HepG2 (cell line): Measurements from ENCODE around the gene OR52E2.

Source experiments
- CBFB ChIP-seq: sonication (generic); formaldehyde crosslinking; IDR thresholded peaks from 2 replicates; pipeline ENCODE4 v1.4.0; 2020; ENCODE audit warnings: missing genetic modification reagents
- NR2F1 ChIP-seq, 2 experiments: fragments of 450-650 bp in 1 of 2; formaldehyde crosslinking in 1 of 2; IDR thresholded peaks; 2 replicates each; pipeline versions ENCODE4 v1.5.0 to v1.6.1; 2016 to 2020; ENCODE audit warnings: mild to moderate bottlenecking in 1 of 2, missing compliant biosample characterization in 1 of 2, missing genetic modification reagents in 1 of 2, moderate library complexity in 1 of 2
- TF ChIP-seq, protein P1 (sequence below), 2 experiments: IDR thresholded peaks; 2 replicates each; pipeline ENCODE4 v1.6.1; 2011 to 2012; ENCODE audit warnings: low read length in 2 of 2, borderline replicate concordance in 1 of 2, low read depth in 1 of 2, mild to moderate bottlenecking in 1 of 2, moderate library complexity in 1 of 2

DNA sequence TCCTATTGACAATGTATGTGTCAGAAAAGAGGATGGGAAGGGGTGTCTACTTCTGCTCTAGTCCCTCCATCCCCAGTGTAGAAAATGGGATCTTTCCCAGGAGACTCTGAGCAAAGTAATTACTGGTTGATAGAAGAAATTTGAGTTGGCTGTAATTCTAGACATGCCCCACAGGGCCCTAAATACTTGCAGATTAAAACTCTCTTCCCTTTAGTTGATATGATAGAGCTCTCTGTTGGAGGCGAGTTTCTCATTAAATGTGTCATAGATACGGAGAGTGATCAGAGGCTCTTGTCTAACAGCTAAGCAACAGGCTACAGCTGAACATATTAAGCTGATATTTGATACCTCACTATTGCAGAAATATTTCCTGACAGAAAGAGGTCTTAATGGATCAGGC, 42.8 kb upstream of the OR52E2 start:
- TF ChIP-seq, protein P1, sequence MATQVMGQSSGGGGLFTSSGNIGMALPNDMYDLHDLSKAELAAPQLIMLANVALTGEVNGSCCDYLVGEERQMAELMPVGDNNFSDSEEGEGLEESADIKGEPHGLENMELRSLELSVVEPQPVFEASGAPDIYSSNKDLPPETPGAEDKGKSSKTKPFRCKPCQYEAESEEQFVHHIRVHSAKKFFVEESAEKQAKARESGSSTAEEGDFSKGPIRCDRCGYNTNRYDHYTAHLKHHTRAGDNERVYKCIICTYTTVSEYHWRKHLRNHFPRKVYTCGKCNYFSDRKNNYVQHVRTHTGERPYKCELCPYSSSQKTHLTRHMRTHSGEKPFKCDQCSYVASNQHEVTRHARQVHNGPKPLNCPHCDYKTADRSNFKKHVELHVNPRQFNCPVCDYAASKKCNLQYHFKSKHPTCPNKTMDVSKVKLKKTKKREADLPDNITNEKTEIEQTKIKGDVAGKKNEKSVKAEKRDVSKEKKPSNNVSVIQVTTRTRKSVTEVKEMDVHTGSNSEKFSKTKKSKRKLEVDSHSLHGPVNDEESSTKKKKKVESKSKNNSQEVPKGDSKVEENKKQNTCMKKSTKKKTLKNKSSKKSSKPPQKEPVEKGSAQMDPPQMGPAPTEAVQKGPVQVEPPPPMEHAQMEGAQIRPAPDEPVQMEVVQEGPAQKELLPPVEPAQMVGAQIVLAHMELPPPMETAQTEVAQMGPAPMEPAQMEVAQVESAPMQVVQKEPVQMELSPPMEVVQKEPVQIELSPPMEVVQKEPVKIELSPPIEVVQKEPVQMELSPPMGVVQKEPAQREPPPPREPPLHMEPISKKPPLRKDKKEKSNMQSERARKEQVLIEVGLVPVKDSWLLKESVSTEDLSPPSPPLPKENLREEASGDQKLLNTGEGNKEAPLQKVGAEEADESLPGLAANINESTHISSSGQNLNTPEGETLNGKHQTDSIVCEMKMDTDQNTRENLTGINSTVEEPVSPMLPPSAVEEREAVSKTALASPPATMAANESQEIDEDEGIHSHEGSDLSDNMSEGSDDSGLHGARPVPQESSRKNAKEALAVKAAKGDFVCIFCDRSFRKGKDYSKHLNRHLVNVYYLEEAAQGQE (IDR thresholded peaks at IDR 0.05; ENCODE audit: borderline replicate concordance in 1 of 2, low read depth in 1 of 2, low read length in 2 of 2) = no peak
- no peak for TF ChIP-seq CBFB (CRISPR knock-in tag)
- TF ChIP-seq NR2F1 (CRISPR knock-in tag; IDR thresholded peaks at IDR 0.05) = no peak
